ENCODE data around the gene CALY.
"Not testable (repeated sequence)": the region's sequence is repeated elsewhere in the genome, so short reads cannot be mapped to it uniquely, and the experiment has no call there.

Gene CALY

GRCh38 chr10:133336577-133337369 is at the start of gene CALY:
CALY (minus strand) TSS chr10:133336896; CDS start chr10:133328989, 7,907 bp downstream.
- DNase-seq: no peak

- no peak for DNase-seq
Observed at GRCh38 chr10:133385214-133385613, 48.5 kb upstream of the CALY start.

- DNase-seq: no peak
Observed at GRCh38 chr10:133384071-133384470, 47.4 kb upstream of the CALY start.

- DNase-seq: no peak
Observed at GRCh38 chr10:133383551-133383950, 46.9 kb upstream of the CALY start.

GRCh38 chr10:133381036-133381435 is 44.3 kb upstream of the CALY start:
- DNase-seq: no peak

GRCh38 chr10:133379801-133380666 is 43.3 kb upstream of the CALY start:
- no peak for DNase-seq

GRCh38 chr10:133379152-133379800 is 42.6 kb upstream of the CALY start, which contains the start of gene PAOX:
PAOX (plus strand) TSS chr10:133379262; CDS start chr10:133379317, 55 bp downstream.
- DNase-seq: no peak

- no peak for DNase-seq
Observed at GRCh38 chr10:133378251-133379096, 41.8 kb upstream of the CALY start.

- no peak for DNase-seq
Observed at GRCh38 chr10:133377818-133378250, 41.1 kb upstream of the CALY start.

- no peak for DNase-seq
Observed at GRCh38 chr10:133377025-133377817, 40.5 kb upstream of the CALY start.

GRCh38 chr10:133376183-133376582 is 39.5 kb upstream of the CALY start:
- DNase-seq: not testable (repeated sequence)

GRCh38 chr10:133375357-133376115 is 38.8 kb upstream of the CALY start:
- DNase-seq: no peak

GRCh38 chr10:133373174-133374090 is 36.7 kb upstream of the CALY start, which contains the start of gene ECHS1:
ECHS1 (minus strand) TSS chr10:133373354; CDS start chr10:133373333, 21 bp downstream.
- DNase-seq: peak; percentile 17

GRCh38 chr10:133372507-133372906 is 35.8 kb upstream of the CALY start:
- DNase-seq: no peak

- no peak for DNase-seq
Observed at GRCh38 chr10:133370030-133370786, 33.5 kb upstream of the CALY start.

- DNase-seq: no peak
Observed at GRCh38 chr10:133368153-133368552, 31.5 kb upstream of the CALY start.

GRCh38 chr10:133367461-133367860 is 30.8 kb upstream of the CALY start:
- DNase-seq: not testable (repeated sequence)

- no peak for DNase-seq
Observed at GRCh38 chr10:133366751-133367150, 30.1 kb upstream of the CALY start.

GRCh38 chr10:133366130-133366478 is 29.4 kb upstream of the CALY start:
- no peak for DNase-seq

All from NCI-H2081 treated with DMSO at 0.1 percent for 48 hours (cell line).